Right lobe of liver (tissue), 6 donors: Measurements from ENCODE around the gene BAIAP2L2. TPM values are rescaled to one million over a fixed set of nuclear protein-coding genes. Genes with fewer than 3 reads are reported as not detected.

Source experiments
- ATAC-seq, 4 donors: fragments of 200-7000 bp; cut with Tn5 transposase; one replicate each; pipeline ENCODE4 v1.9.1; 2020; ENCODE audit warnings: mild to moderate bottlenecking in 4 of 4, moderate library complexity in 4 of 4
- DNase-seq, 3 donors: peaks; one replicate each; pipeline ENCODE4 v3.0.0-alpha.2; 2020
- H3K27ac ChIP-seq, 3 donors: fragments of 200-600 bp; one replicate each; pipeline ENCODE4 v1.8.0; 2022
- H3K27me3 ChIP-seq, 2 donors: fragments of 200-600 bp; one replicate each; pipeline ENCODE4 v1.8.0; 2022
- H3K36me3 ChIP-seq, 4 donors: fragments of 200-600 bp; sonication (generic) in 1 of 4; one replicate each; pipeline versions ENCODE4 v1.5.1 to v1.8.0; 2017 to 2022; ENCODE audit warnings: control low read depth in 1 of 4
- H3K4me1 ChIP-seq, 4 donors: fragments of 200-600 bp; sonication (generic) in 1 of 4; one replicate each; pipeline versions ENCODE4 v1.5.1 to v1.8.0; 2017 to 2022; ENCODE audit warnings: control low read depth in 1 of 4
- H3K4me3 ChIP-seq, 3 donors: fragments of 200-600 bp; one replicate each; pipeline ENCODE4 v1.8.0; 2022
- H3K9me3 ChIP-seq, 4 donors: fragments of 200-600 bp; sonication (generic) in 1 of 4; one replicate each; pipeline versions ENCODE4 v1.5.1 to v1.8.0; 2017 to 2022; ENCODE audit warnings: control low read depth in 1 of 4
- POLR2A ChIP-seq: fragments of 450-650 bp; IDR thresholded peaks from one replicate; pipeline ENCODE4 v1.6.1; 2017; ENCODE audit warnings: antibody characterized with exemption, mild to moderate bottlenecking
- WGBS: methylation state at CpG from one replicate; pipeline ENCODE4 v1.1.6; 2018; ENCODE audit warnings: low coverage, low lambda C conversion rate; ENCODE audit not compliant: insufficient coverage; ENCODE audit errors: missing lambda C conversion rate; 5-methylcytosine and 5-hydroxymethylcytosine counted together
- intact Hi-C, 2 donors: fragments of 100-400 bp; cut with DNase I; formaldehyde crosslinking; loops; one replicate each; pipeline versions ENCODE4 v1.11.2 to v1.14.1; 2022
- total RNA-seq, 6 experiments: library from RNA; depleted of rRNA in 2 of 6; stranded (reverse); fragments of >200 nt in 2 of 6; fragmentation: NEBNext Ultra II Directional in 3 of 6; extraction: Animal tissue kit (Norgen Biotek cat#: 25700) in 3 of 6; gene quantifications; one replicate each; pipeline versions ENCODE4 v1.1.0 to v1.2.4, GENCODE V29; 2016 to 2023
- TF ChIP-seq, protein P1 (sequence below), 4 donors: fragments of 200-600 bp in 3 of 4; fragments of 450-650 bp in 1 of 4; IDR thresholded peaks; one replicate each; pipeline versions ENCODE4 v1.5.1 to v1.8.0; 2016 to 2022; ENCODE audit warnings: antibody characterized with exemption in 4 of 4, mild to moderate bottlenecking in 2 of 4
- donor health status: DM: no; HTN: yes; CAD: no.
- donor health status: DM: no; HTN: no; CAD: no.
- donor health status: DM: no; HTN: no; CAD: no.
- donor health status: DM: no; HTN: yes; CAD: no.
- donor health status: DM: no; HTN: yes; CAD: no.

BAIAP2L2 gene
- total RNA-seq, 6 experiments from 2014 or later, result 0.79 to 5.0 (median 1.4) TPM

DNA sequence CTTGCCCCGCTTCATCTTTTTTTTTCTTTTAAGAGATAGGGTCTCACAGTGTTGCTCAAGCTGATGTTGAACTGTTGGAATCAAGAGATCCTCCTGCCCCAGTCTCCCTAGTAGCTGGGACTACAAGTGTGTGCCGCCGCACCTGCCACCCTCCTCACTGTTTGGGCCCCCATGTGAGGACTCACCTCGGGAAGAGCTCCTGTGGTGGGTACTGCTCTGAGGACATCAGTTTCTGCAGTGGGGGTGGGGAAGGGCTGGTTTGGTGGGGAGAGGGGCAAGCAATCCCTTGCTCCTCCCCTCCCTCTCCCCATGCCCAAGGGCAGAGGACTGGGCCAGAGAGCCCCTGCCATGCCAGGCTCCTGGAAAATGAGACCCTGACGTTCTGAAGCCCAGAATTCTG lies 25.0 kb downstream of the BAIAP2L2 start:
- peaks cover 0 to 5% (median 0%) of the 10 kb centered on the region in 4 donors for H3K4me1 ChIP-seq
- TF ChIP-seq, protein P1, sequence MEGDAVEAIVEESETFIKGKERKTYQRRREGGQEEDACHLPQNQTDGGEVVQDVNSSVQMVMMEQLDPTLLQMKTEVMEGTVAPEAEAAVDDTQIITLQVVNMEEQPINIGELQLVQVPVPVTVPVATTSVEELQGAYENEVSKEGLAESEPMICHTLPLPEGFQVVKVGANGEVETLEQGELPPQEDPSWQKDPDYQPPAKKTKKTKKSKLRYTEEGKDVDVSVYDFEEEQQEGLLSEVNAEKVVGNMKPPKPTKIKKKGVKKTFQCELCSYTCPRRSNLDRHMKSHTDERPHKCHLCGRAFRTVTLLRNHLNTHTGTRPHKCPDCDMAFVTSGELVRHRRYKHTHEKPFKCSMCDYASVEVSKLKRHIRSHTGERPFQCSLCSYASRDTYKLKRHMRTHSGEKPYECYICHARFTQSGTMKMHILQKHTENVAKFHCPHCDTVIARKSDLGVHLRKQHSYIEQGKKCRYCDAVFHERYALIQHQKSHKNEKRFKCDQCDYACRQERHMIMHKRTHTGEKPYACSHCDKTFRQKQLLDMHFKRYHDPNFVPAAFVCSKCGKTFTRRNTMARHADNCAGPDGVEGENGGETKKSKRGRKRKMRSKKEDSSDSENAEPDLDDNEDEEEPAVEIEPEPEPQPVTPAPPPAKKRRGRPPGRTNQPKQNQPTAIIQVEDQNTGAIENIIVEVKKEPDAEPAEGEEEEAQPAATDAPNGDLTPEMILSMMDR (IDR thresholded peaks at IDR 0.05), result no peak
- TF ChIP-seq POLR2A, result no peak
- ATAC-seq, result no peak
- H3K27ac ChIP-seq, result no peak overlapping the region
- no peak overlapping the region for H3K4me3 ChIP-seq
- no peaks in the 10 kb centered on the region for H3K9me3 ChIP-seq
- peak in 1 of 3 donors; percentile 22 for DNase-seq
- no peaks in the 10 kb centered on the region for H3K36me3 ChIP-seq
- 62% methylated on average over 3 of the region's 5 CpGs for WGBS
- intact Hi-C loops, result no loop called here
- H3K27me3 ChIP-seq, result no peaks in the 10 kb centered on the region

GRCh38 chr22:38085056-38085455 lies 25.4 kb downstream of the BAIAP2L2 start:
- DNase-seq (peak in 2 of 3 donors; percentile 9 to 36), ATAC-seq (no peak)
- Histone ChIP-seq H3K27ac (no peak overlapping the region), H3K36me3 (no peaks in the 10 kb centered on the region), H3K4me1 (peaks cover 0 to 5% (median 0%) of the 10 kb centered on the region in 4 donors), H3K9me3 (no peaks in the 10 kb centered on the region), H3K4me3 (no peak overlapping the region), H3K27me3 (no peaks in the 10 kb centered on the region)
- TF ChIP-seq, protein P1 (IDR thresholded peaks at IDR 0.05), result no peak
- no peak for TF ChIP-seq POLR2A
- WGBS, result 95% methylated on average over 7 of the region's 12 CpGs
- intact Hi-C loops, result no loop called here

- no peaks in the 10 kb centered on the region for H3K9me3 ChIP-seq
- no CpG with 5 or more reads among the region's 16 CpGs for whole genome bisulfite sequencing
- peaks cover 0 to 5% (median 0%) of the 10 kb centered on the region in 4 donors for H3K4me1 ChIP-seq
- no peak within 1 kb of the TSS for H3K27ac ChIP-seq
- intact Hi-C loops, result no loop called here
- TF ChIP-seq POLR2A, result no peak
- TF ChIP-seq, protein P1 (IDR thresholded peaks at IDR 0.05), result no peak
- H3K27me3 ChIP-seq, result no peaks in the 10 kb centered on the region
- DNase-seq (peak in 2 of 3 donors; percentile 13 to 46), ATAC-seq (no peak)
- H3K36me3 ChIP-seq, result no peaks in the 10 kb centered on the region
- no peak within 1 kb of the TSS for H3K4me3 ChIP-seq
Measured at GRCh38 chr22:38083931-38084631, 26.4 kb downstream of the BAIAP2L2 start, which contains the start of gene SLC16A8. TSS of gene SLC16A8 (minus strand) at chr22:38084184. CDS start at chr22:38082873, 1,311 bp downstream.

DNA sequence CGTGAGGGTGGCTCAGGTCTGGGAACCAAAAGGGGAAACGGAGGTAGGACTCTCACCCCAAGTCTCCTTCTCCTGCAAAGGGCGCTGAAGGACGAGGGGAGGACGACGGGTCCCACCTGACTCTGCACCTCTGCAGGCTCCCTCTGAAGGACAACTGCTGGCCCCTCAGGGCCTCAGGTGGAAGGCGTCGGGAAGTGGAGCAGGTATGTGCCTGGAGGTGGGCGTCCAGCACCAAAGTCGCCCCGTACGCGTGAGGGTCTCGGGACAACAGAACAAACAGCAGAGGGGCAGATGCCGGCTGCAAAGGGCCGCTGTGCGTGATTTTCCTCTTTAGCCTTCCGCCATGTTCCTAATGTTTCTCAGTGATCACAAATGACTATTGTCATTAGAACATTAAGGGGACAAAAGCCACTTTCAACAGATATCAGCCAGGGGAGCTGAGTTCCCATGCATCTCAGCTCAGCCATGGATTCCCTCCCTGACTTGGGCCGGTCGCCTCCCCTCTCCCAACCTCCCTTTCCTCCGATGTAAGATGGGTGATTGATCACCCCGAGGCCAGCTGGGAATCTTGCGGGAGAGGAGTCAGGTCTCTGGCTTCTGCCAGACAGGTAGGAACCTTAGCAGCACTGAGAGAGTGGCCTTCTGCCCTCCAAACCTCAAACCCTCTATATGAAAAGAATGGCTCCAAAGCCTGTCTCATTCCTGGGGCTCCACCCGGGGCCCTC lies 27.3 kb downstream of the BAIAP2L2 start:
- no peak overlapping the region for H3K27ac ChIP-seq
- no peaks in the 10 kb centered on the region for H3K27me3 ChIP-seq
- H3K4me1 ChIP-seq, result peaks cover 0 to 5% (median 0%) of the 10 kb centered on the region in 4 donors
- intact Hi-C loops, result no loop called here
- no peaks in the 10 kb centered on the region for H3K36me3 ChIP-seq
- TF ChIP-seq POLR2A, result no peak
- TF ChIP-seq, protein P1 (IDR thresholded peaks at IDR 0.05), result no peak
- no peaks in the 10 kb centered on the region for H3K9me3 ChIP-seq
- ATAC-seq (no peak), DNase-seq (peak in 1 of 3 donors; percentile 37)
- no peak overlapping the region for H3K4me3 ChIP-seq
- WGBS, result 62% methylated on average over 13 of the region's 24 CpGs
